ENCODE data around the gene FAR2.
"Not testable (repeated sequence)": the region's sequence is repeated elsewhere in the genome, so short reads cannot be mapped to it uniquely, and the experiment has no call there.

Gene FAR2

GRCh38 chr12:29152223-29152868, 3.3 kb downstream of the FAR2 start:
- in situ Hi-C loops (cut with HindIII; ENCODE audit: low sequenced_read_pairs) = no loop called here

- in situ Hi-C loops (cut with HindIII; ENCODE audit: low sequenced_read_pairs) = no loop called here
These were observed 4.0 kb downstream of the FAR2 start for GRCh38 chr12:29152981-29153630.

GRCh38 chr12:29155079-29155478, 6.0 kb downstream of the FAR2 start:
- in situ Hi-C loops (cut with HindIII; ENCODE audit: low sequenced_read_pairs) = no loop called here

GRCh38 chr12:29157486-29157946, 8.4 kb downstream of the FAR2 start:
- in situ Hi-C loops (cut with HindIII; ENCODE audit: low sequenced_read_pairs) = no loop called here

GRCh38 chr12:29158115-29158763, 9.2 kb downstream of the FAR2 start:
- in situ Hi-C loops (cut with HindIII; ENCODE audit: low sequenced_read_pairs) = no loop called here

- in situ Hi-C loops (cut with HindIII; ENCODE audit: low sequenced_read_pairs) = no loop called here
These were observed 10.6 kb downstream of the FAR2 start for GRCh38 chr12:29159661-29160060.

- in situ Hi-C loops (cut with HindIII; ENCODE audit: low sequenced_read_pairs) = no loop called here
These were observed 11.2 kb downstream of the FAR2 start for GRCh38 chr12:29160230-29160629.

- in situ Hi-C loops (cut with HindIII; ENCODE audit: low sequenced_read_pairs) = no loop called here
These were observed 14.1 kb downstream of the FAR2 start for GRCh38 chr12:29163146-29163545.

GRCh38 chr12:29164477-29165393, 15.7 kb downstream of the FAR2 start:
- in situ Hi-C loops (cut with HindIII; ENCODE audit: low sequenced_read_pairs) = no loop called here

GRCh38 chr12:29167445-29167844, 18.4 kb downstream of the FAR2 start:
- in situ Hi-C loops (cut with HindIII; ENCODE audit: low sequenced_read_pairs) = no loop called here

- in situ Hi-C loops (cut with HindIII; ENCODE audit: low sequenced_read_pairs) = no loop called here
These were observed 18.9 kb downstream of the FAR2 start for GRCh38 chr12:29167988-29168387.

GRCh38 chr12:29169978-29170377, 20.9 kb downstream of the FAR2 start:
- in situ Hi-C loops (cut with HindIII; ENCODE audit: low sequenced_read_pairs) = not testable (repeated sequence)

- in situ Hi-C loops (cut with HindIII; ENCODE audit: low sequenced_read_pairs) = not testable (repeated sequence)
These were observed 21.5 kb downstream of the FAR2 start for GRCh38 chr12:29170478-29171084.

GRCh38 chr12:29171421-29172258, 22.6 kb downstream of the FAR2 start:
- in situ Hi-C loops (cut with HindIII; ENCODE audit: low sequenced_read_pairs) = no loop called here

GRCh38 chr12:29176941-29177340, 27.9 kb downstream of the FAR2 start:
- in situ Hi-C loops (cut with HindIII; ENCODE audit: low sequenced_read_pairs) = no loop called here

GRCh38 chr12:29182247-29182646, 33.2 kb downstream of the FAR2 start:
- in situ Hi-C loops (cut with HindIII; ENCODE audit: low sequenced_read_pairs) = not testable (repeated sequence)

GRCh38 chr12:29187756-29188155, 38.7 kb downstream of the FAR2 start:
- in situ Hi-C loops (cut with HindIII; ENCODE audit: low sequenced_read_pairs) = no loop called here

- in situ Hi-C loops (cut with HindIII; ENCODE audit: low sequenced_read_pairs) = no loop called here
These were observed 42.3 kb downstream of the FAR2 start for GRCh38 chr12:29191267-29191850.

- in situ Hi-C loops (cut with HindIII; ENCODE audit: low sequenced_read_pairs) = no loop called here
These were observed 49.8 kb downstream of the FAR2 start for GRCh38 chr12:29198901-29199300.
